PC-3 (cell line): Measurements from ENCODE around the gene LRRC10B. TPM values are rescaled to one million over a fixed set of nuclear protein-coding genes. Genes with fewer than 3 reads are reported as not detected.
A peak's percentile ranks its signal among the peaks of the same experiment; 100 is the strongest.

Source experiments
- ATAC-seq: fragments of 200-7000 bp; cut with Tn5 transposase; 2 replicates; pipeline ENCODE4 v1.9.1; 2020; ENCODE audit warnings: mild to moderate bottlenecking, moderate library complexity
- BruUV-seq: library from RNA; stranded (reverse); fragments of 400-500 nt; replicated peaks from 2 replicates; lab custom pipeline; 2021; lab: Mats Ljungman, UMichigan
- CTCF ChIA-PET: fragments of 300-600 bp; sonication (Branson Sonifier 250); formaldehyde crosslinking; loops from one replicate; lab custom pipeline; 2022; ENCODE audit warnings: antibody characterized with exemption; lab: Charles Lee
- POLR2A ChIA-PET: fragments of 300-600 bp; sonication (Branson Sonifier 250); formaldehyde crosslinking; loops from one replicate; lab custom pipeline; 2022; ENCODE audit warnings: antibody characterized with exemption; ENCODE audit not compliant: unreplicated experiment; lab: Charles Lee
- DNase-seq: peaks from one replicate; pipeline ENCODE4 v3.0.0-alpha.2; 2015
- H2AFZ ChIP-seq: fragments of 300-600 bp; sonication (generic); 2 replicates; pipeline ENCODE4 v1.6.0; 2016; ENCODE audit warnings: antibody characterized with exemption, low read length
- H3F3A ChIP-seq: fragments of 300-600 bp; sonication (generic); one replicate; pipeline ENCODE4 v1.6.0; 2017; ENCODE audit warnings: antibody characterized with exemption, low read length, control low read depth, mild to moderate bottlenecking; ENCODE audit not compliant: unreplicated experiment
- H3K27ac ChIP-seq: fragments of 300-600 bp; sonication (generic); 2 replicates; pipeline ENCODE4 v1.5.1; 2016; ENCODE audit warnings: mild to moderate bottlenecking, low read length
- H3K27me3 ChIP-seq: fragments of 300-600 bp; sonication (generic); 2 replicates; pipeline ENCODE4 v1.6.1; 2016; ENCODE audit warnings: low read length, mixed read lengths
- H3K36me3 ChIP-seq: fragments of 300-600 bp; sonication (generic); 2 replicates; pipeline ENCODE4 v1.6.1; 2016; ENCODE audit warnings: low read depth, mixed run types, low read length, mixed read lengths
- H3K4me1 ChIP-seq: fragments of 300-600 bp; sonication (generic); 2 replicates; pipeline ENCODE4 v1.5.1; 2016; ENCODE audit warnings: low read length; ENCODE audit not compliant: insufficient read depth
- H3K4me2 ChIP-seq: fragments of 300-600 bp; sonication (generic); 2 replicates; pipeline ENCODE4 v1.6.0; 2016; ENCODE audit warnings: low read length
- H3K4me3 ChIP-seq: fragments of 300-600 bp; sonication (generic); 2 replicates; pipeline ENCODE4 v1.5.1; 2016; ENCODE audit warnings: mild to moderate bottlenecking, low read length, mixed read lengths
- H3K79me2 ChIP-seq: fragments of 300-600 bp; sonication (generic); 2 replicates; pipeline ENCODE4 v1.6.1; 2017; ENCODE audit warnings: low read length, mixed read lengths
- H3K9ac ChIP-seq: fragments of 300-600 bp; sonication (generic); 2 replicates; pipeline ENCODE4 v1.6.0; 2016; ENCODE audit warnings: mild to moderate bottlenecking, low read length
- H3K9me2 ChIP-seq: fragments of 300-600 bp; sonication (generic); replicated peaks from 2 replicates; pipeline ENCODE4 v1.6.1; 2016; ENCODE audit warnings: mixed run types, low read length, mixed read lengths
- H3K9me3 ChIP-seq: fragments of 300-600 bp; sonication (generic); 2 replicates; pipeline ENCODE4 v1.6.1; 2016; ENCODE audit warnings: low read length, mixed read lengths
- H4K20me1 ChIP-seq: fragments of 300-600 bp; sonication (generic); 2 replicates; pipeline ENCODE4 v1.6.1; 2016; ENCODE audit warnings: low read length, mixed read lengths
- EZH2 ChIP-seq: fragments of 300-600 bp; sonication (generic); IDR thresholded peaks from one replicate; pipeline ENCODE4 v1.6.1; 2017; ENCODE audit warnings: antibody characterized with exemption, mild to moderate bottlenecking, low read length; ENCODE audit not compliant: unreplicated experiment
- EZH2phosphoT487 ChIP-seq: fragments of 300-600 bp; sonication (generic); IDR thresholded peaks from 2 replicates; pipeline ENCODE4 v1.6.1; 2018; ENCODE audit warnings: mild to moderate bottlenecking, antibody characterized with exemption, low read length, borderline replicate concordance
- intact Hi-C: fragments of 100-400 bp; cut with micrococcal nuclease; formaldehyde crosslinking; loops from 2 replicates; pipeline ENCODE4 v1.9.0; 2023
- total RNA-seq: library from RNA; depleted of rRNA; stranded (reverse); fragments of >200 nt; gene quantifications from 2 replicates; pipeline ENCODE4 v1.2.3, GENCODE V29; 2014
- TF ChIP-seq, protein P1 (sequence below): fragments of 300-600 bp; sonication (generic); conservative IDR thresholded peaks from 2 replicates; pipeline ENCODE4 v1.5.1; 2017; ENCODE audit warnings: antibody characterized with exemption, low read depth, mild to moderate bottlenecking, low read length

The LRRC10B gene
- total RNA-seq, 1 experiment from 2014 or later: 0.55 TPM

DNA sequence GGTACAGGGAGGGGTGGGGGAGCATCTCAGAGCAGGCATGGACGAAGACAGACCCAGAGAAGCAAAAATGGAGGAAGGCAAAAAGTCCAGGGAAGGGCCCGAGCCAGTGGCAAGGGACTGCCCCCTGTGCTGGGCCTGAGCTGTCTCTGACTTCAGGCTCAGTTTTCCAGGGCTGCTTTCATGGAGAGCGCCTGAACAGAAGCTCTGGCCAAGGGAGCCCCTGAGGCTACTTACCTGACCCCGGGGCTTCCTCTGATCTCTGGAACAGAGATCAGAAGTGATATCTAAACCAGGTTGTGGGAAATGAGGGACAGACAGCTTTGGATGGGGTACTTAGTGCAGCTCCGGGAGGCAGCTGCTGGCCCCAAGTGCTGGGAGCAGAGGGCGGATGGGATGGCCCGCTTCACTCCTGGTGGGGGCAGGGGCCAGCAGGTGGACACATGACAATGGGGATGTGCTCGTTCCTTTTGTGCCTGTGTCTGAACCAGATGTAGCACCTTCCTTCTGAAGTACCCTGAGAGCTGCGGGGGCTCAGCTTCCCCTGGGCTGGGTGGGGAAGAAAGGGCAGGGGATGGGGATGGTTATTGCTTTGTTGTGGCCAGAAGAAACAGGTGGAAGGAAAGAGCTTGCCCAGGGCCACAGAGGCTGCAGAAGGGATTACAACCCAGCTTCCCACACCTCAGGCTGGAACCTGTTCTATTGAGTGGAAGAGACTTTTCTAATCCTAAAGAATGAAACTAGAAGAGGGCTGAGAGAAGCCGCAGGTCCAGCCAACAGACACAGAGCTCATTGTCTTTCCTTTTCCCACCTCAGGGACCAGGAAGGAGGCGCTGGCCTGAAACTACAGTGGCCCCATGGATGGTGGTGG, 5.7 kb downstream of the LRRC10B start:
- ATAC-seq (no peak), DNase-seq (no peak)
- no peak for TF ChIP-seq EZH2
- TF ChIP-seq, protein P1, sequence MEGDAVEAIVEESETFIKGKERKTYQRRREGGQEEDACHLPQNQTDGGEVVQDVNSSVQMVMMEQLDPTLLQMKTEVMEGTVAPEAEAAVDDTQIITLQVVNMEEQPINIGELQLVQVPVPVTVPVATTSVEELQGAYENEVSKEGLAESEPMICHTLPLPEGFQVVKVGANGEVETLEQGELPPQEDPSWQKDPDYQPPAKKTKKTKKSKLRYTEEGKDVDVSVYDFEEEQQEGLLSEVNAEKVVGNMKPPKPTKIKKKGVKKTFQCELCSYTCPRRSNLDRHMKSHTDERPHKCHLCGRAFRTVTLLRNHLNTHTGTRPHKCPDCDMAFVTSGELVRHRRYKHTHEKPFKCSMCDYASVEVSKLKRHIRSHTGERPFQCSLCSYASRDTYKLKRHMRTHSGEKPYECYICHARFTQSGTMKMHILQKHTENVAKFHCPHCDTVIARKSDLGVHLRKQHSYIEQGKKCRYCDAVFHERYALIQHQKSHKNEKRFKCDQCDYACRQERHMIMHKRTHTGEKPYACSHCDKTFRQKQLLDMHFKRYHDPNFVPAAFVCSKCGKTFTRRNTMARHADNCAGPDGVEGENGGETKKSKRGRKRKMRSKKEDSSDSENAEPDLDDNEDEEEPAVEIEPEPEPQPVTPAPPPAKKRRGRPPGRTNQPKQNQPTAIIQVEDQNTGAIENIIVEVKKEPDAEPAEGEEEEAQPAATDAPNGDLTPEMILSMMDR: no peak
- TF ChIP-seq EZH2phosphoT487: no peak
- BruUV-seq: no TSS peak
- peaks cover 11% of the 10 kb centered on the region for H3K4me1 ChIP-seq
- intact Hi-C loops: no loop called here
- no peaks in the 10 kb centered on the region for H3K79me2 ChIP-seq
- H3K36me3 ChIP-seq: no peaks in the 10 kb centered on the region
- no peak overlapping the region for H3K27ac ChIP-seq
- no peaks in the 10 kb centered on the region for H4K20me1 ChIP-seq
- POLR2A ChIA-PET: no interaction called here
- H3K4me2 ChIP-seq: no peak overlapping the region
- no peak overlapping the region for H3K4me3 ChIP-seq
- no peaks in the 10 kb centered on the region for H3F3A ChIP-seq
- no peaks in the 10 kb centered on the region for H3K9me3 ChIP-seq
- CTCF ChIA-PET: interaction anchor here (0.5 to 0.6 kb wide), 2 partner anchors 17 to 66 kb away, joined by 3 read pairs; no protein-coding TSS in a partner anchor
- H3K9me2 ChIP-seq: no peaks in the 10 kb centered on the region
- H2AFZ ChIP-seq: no peak overlapping the region
- H3K27me3 ChIP-seq: 0 out of 2 replicates have a peak, but pooled peaks cover 2% of the 10 kb centered on the region
- H3K9ac ChIP-seq: no peak overlapping the region

DNA sequence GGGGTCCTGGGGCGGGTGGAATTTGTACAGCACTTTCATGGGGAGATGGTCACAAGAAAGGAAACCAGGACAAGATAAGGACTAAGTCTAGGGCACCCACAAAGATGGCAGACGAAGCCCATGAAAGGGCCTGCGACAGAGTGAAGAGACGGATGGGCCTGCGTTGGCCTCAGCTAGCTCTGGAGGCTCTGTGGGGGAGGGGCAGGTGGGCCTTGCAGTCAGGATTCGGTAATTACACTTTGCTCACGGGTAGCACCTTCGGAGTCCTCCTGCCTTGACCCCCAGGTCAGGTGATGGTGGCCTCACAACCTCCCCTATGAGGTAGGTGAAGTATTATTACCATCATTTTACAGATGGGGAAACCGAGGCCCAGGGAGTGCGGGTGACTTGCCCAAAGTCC, 7.1 kb downstream of the LRRC10B start:
- Histone ChIP-seq H3K79me2 (no peaks in the 10 kb centered on the region), H3K27me3 (no peaks in the 10 kb centered on the region), H4K20me1 (no peaks in the 10 kb centered on the region), H3K27ac (no peak overlapping the region), H3K36me3 (no peaks in the 10 kb centered on the region), H3F3A (no peaks in the 10 kb centered on the region), H3K9me3 (no peaks in the 10 kb centered on the region), H3K4me3 (no peak overlapping the region), H3K9me2 (no peaks in the 10 kb centered on the region), H2AFZ (no peak overlapping the region), H3K4me2 (no peak overlapping the region), H3K4me1 (peaks cover 11% of the 10 kb centered on the region), H3K9ac (no peak overlapping the region)
- ChIA-PET POLR2A (no interaction called here), CTCF (no interaction called here)
- ATAC-seq (no peak), DNase-seq (no peak)
- intact Hi-C loops: loop anchor here (2.0 kb wide), 2 partner anchors 39 to 69 kb away; no protein-coding TSS in a partner anchor
- TF ChIP-seq, protein P1: no peak
- no peak for TF ChIP-seq EZH2
- TF ChIP-seq EZH2phosphoT487: no peak
- BruUV-seq: TSS peak; percentile 16
